ENCODE data around the gene RGL3. TPM values are rescaled to one million over a fixed set of nuclear protein-coding genes. Genes with fewer than 3 reads are reported as not detected.

RGL3 gene
- total RNA-seq, 3 donors from 2014 or later, result 3.7 to 18.4 (median 9.8) TPM

GRCh38 chr19:11367528-11367927, 51.6 kb downstream of the RGL3 start:
- Histone ChIP-seq H3K27ac (no peak overlapping the region), H3K4me1 (no peaks in the 10 kb centered on the region), H3K4me3 (no peak overlapping the region), H3K36me3 (no peaks in the 10 kb centered on the region), H3K9me3 (no peaks in the 10 kb centered on the region), H3K27me3 (no peaks in the 10 kb centered on the region)
- DNase-seq (ENCODE audit: low spot score in 2 of 2), result no peak
- no peak for TF ChIP-seq POLR2AphosphoS5 (IDR thresholded peaks at IDR 0.05)
- TF ChIP-seq CTCF (IDR thresholded peaks at IDR 0.05), result no peak
- no peak for TF ChIP-seq POLR2A (IDR thresholded peaks at IDR 0.05)
- intact Hi-C loops (cut with DNase I; ENCODE audit: low total_unique reads), result no loop called here

- no peaks in the 10 kb centered on the region for H3K4me1 ChIP-seq
- no peak overlapping the region for H3K4me3 ChIP-seq
- H3K27me3 ChIP-seq, result no peaks in the 10 kb centered on the region
- no peak for TF ChIP-seq POLR2A (IDR thresholded peaks at IDR 0.05)
- TF ChIP-seq POLR2AphosphoS5 (IDR thresholded peaks at IDR 0.05), result no peak
- TF ChIP-seq CTCF (IDR thresholded peaks at IDR 0.05), result no peak
- DNase-seq (ENCODE audit: low spot score in 2 of 2), result no peak
- peak overlapping the region; percentile 36 to 52 for H3K27ac ChIP-seq
- H3K9me3 ChIP-seq, result no peaks in the 10 kb centered on the region
- no peaks in the 10 kb centered on the region for H3K36me3 ChIP-seq
- intact Hi-C loops (cut with DNase I; ENCODE audit: low total_unique reads), result no loop called here
These were observed 53.5 kb downstream of the RGL3 start for GRCh38 chr19:11365557-11366117.

GRCh38 chr19:11364935-11365334, 54.2 kb downstream of the RGL3 start:
- Histone ChIP-seq H3K4me1 (no peaks in the 10 kb centered on the region), H3K9me3 (no peaks in the 10 kb centered on the region), H3K27ac (peak overlapping the region; percentile 36 to 52)

GRCh38 chr19:11364296-11364904, 54.7 kb downstream of the RGL3 start:
- Histone ChIP-seq H3K36me3 (no peaks in the 10 kb centered on the region), H3K27ac (peak overlapping the region in 1 of 2 donors; percentile 52), H3K4me1 (no peaks in the 10 kb centered on the region), H3K27me3 (no peaks in the 10 kb centered on the region), H3K4me3 (no peak overlapping the region), H3K9me3 (no peaks in the 10 kb centered on the region)
- DNase-seq (ENCODE audit: low spot score in 2 of 2), result no peak
- TF ChIP-seq CTCF (IDR thresholded peaks at IDR 0.05) (no peak), POLR2AphosphoS5 (IDR thresholded peaks at IDR 0.05) (no peak), POLR2A (IDR thresholded peaks at IDR 0.05) (no peak)
- intact Hi-C loops (cut with DNase I; ENCODE audit: low total_unique reads), result no loop called here

More at GRCh38 chr19:11364935-11365334, 54.2 kb downstream of the RGL3 start:
- TF ChIP-seq POLR2AphosphoS5 (IDR thresholded peaks at IDR 0.05), result no peak
- TF ChIP-seq POLR2A (IDR thresholded peaks at IDR 0.05), result no peak
- TF ChIP-seq CTCF (IDR thresholded peaks at IDR 0.05), result no peak
- DNase-seq (ENCODE audit: low spot score in 2 of 2), result no peak
- intact Hi-C loops (cut with DNase I; ENCODE audit: low total_unique reads), result no loop called here
- Histone ChIP-seq H3K27me3 (no peaks in the 10 kb centered on the region), H3K36me3 (no peaks in the 10 kb centered on the region), H3K4me3 (no peak overlapping the region)

- TF ChIP-seq POLR2A (IDR thresholded peaks at IDR 0.05), result no peak
- no peak for TF ChIP-seq POLR2AphosphoS5 (IDR thresholded peaks at IDR 0.05)
- TF ChIP-seq CTCF (IDR thresholded peaks at IDR 0.05), result no peak
These were observed 55.2 kb downstream of the RGL3 start for GRCh38 chr19:11363881-11364280.

More at GRCh38 chr19:11363881-11364280, 55.2 kb downstream of the RGL3 start:
- Histone ChIP-seq H3K4me1 (no peaks in the 10 kb centered on the region), H3K27ac (peak overlapping the region in 1 of 2 donors; percentile 52), H3K27me3 (no peaks in the 10 kb centered on the region), H3K36me3 (no peaks in the 10 kb centered on the region), H3K9me3 (no peaks in the 10 kb centered on the region), H3K4me3 (no peak overlapping the region)
- DNase-seq (ENCODE audit: low spot score in 2 of 2), result no peak
- intact Hi-C loops (cut with DNase I; ENCODE audit: low total_unique reads), result no loop called here

Data from breast epithelium (tissue), 4 donors.